ENCODE data around the gene PACSIN1.

DNA sequence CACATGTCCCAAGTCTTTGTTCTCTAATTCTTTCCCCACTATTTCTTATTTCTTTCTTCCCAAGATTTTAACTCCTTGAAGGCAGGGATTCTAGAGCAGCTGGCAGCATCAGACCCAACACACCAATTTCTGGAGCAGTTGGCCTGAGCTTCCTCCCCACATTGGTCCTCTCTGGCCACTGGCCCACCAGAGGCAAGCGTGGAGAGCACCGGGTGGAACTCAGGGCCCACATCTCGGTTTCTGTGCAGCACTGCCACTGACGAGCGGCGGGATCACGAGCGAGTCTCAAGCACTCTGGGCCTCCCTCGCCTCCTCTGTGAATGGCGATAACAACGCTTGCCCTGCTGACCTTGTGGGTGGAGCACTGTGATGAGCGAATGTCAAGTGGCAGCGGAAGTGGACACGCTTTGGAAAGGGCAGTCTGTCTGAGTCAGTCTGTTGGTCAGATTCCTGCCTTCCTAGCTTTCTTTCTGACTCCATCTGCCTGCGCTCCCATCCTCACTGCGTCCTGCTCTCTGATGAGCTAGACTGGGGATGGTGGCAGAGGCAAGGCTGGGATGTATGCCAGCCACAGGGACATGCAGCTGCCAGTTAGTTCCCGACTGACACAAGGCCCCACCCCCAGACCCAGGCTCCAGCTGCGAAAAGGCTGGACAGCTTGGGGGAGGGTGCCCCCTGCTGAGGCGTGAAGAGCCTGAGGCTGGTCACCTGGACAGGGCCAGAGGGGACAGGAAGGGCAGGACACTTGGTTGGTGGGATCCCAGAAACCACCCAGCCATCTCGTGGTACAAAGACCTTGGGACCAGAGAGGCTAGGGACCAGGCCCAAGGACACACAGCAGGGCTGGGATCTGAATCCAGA is 94.7 kb downstream of the PACSIN1 start:
- TF ChIP-seq, protein P1, sequence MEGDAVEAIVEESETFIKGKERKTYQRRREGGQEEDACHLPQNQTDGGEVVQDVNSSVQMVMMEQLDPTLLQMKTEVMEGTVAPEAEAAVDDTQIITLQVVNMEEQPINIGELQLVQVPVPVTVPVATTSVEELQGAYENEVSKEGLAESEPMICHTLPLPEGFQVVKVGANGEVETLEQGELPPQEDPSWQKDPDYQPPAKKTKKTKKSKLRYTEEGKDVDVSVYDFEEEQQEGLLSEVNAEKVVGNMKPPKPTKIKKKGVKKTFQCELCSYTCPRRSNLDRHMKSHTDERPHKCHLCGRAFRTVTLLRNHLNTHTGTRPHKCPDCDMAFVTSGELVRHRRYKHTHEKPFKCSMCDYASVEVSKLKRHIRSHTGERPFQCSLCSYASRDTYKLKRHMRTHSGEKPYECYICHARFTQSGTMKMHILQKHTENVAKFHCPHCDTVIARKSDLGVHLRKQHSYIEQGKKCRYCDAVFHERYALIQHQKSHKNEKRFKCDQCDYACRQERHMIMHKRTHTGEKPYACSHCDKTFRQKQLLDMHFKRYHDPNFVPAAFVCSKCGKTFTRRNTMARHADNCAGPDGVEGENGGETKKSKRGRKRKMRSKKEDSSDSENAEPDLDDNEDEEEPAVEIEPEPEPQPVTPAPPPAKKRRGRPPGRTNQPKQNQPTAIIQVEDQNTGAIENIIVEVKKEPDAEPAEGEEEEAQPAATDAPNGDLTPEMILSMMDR (optimal IDR thresholded peaks at IDR 0.05 in 1 of 3, IDR thresholded peaks at IDR 0.05 in 1 of 3, conservative IDR thresholded peaks at IDR 0.05 in 1 of 3; ENCODE audit: extremely low read depth in 1 of 3, insufficient read depth in 2 of 3, low read length in 3 of 3), result no peak
- no peak for TF ChIP-seq EZH2 (IDR thresholded peaks at IDR 0.05; ENCODE audit: low read length)

Data from keratinocyte (primary cell).